Skeletal muscle tissue (tissue), 4 donors: ENCODE results near the gene PPP6R3. TPM values are rescaled to one million over a fixed set of nuclear protein-coding genes. Genes with fewer than 3 reads are reported as not detected.

Experiments used
- H3K27ac ChIP-seq: one replicate; pipeline ENCODE4 v1.7.0; 2013; ENCODE audit warnings: mild to moderate bottlenecking, low read depth, low read length, inconsistent platforms
- H3K27me3 ChIP-seq, 3 donors: one replicate each; pipeline ENCODE4 v1.7.0; 2013; ENCODE audit warnings: low read length in 3 of 3; ENCODE audit not compliant: control insufficient read depth in 3 of 3, insufficient read depth in 3 of 3
- H3K36me3 ChIP-seq, 3 donors: one replicate each; pipeline ENCODE4 v1.7.0; 2013; ENCODE audit warnings: low read length in 3 of 3; ENCODE audit not compliant: control insufficient read depth in 3 of 3, insufficient read depth in 3 of 3
- H3K4me1 ChIP-seq, 3 donors: one replicate each; pipeline ENCODE4 v1.7.0; 2013; ENCODE audit warnings: low read length in 3 of 3, mild to moderate bottlenecking in 3 of 3; ENCODE audit not compliant: control insufficient read depth in 3 of 3, insufficient read depth in 3 of 3
- H3K4me3 ChIP-seq, 3 donors: one replicate each; pipeline ENCODE4 v1.7.0; 2013; ENCODE audit warnings: low read length in 3 of 3
- H3K9ac ChIP-seq, 3 donors: one replicate each; pipeline ENCODE4 v1.7.0; 2013; ENCODE audit warnings: low read length in 3 of 3, mild to moderate bottlenecking in 3 of 3, moderate library complexity in 2 of 3, low read depth in 1 of 3
- H3K9me3 ChIP-seq, 3 donors: one replicate each; pipeline ENCODE4 v1.7.0; 2013; ENCODE audit warnings: low read length in 3 of 3; ENCODE audit not compliant: control insufficient read depth in 3 of 3
- total RNA-seq: library from RNA; depleted of rRNA; stranded (reverse); fragments of >200 nt; gene quantifications from one replicate; pipeline ENCODE4 v1.2.3, GENCODE V29; 2014
- donor health status: Osteomylitis.

The PPP6R3 gene
- total RNA-seq, 1 donor from 2014 or later = 103 TPM

- Histone ChIP-seq H3K27ac (no peak overlapping the region), H3K4me3 (no peak overlapping the region), H3K27me3 (no peaks in the 10 kb centered on the region), H3K36me3 (peaks cover 5 to 18% (median 10%) of the 10 kb centered on the region in 3 donors), H3K9ac (no peak overlapping the region), H3K4me1 (peaks cover under 1 to 13% (median 10%) of the 10 kb centered on the region in 3 donors), H3K9me3 (no peaks in the 10 kb centered on the region)
Observed at GRCh38 chr11:68518191-68518590, 57.6 kb downstream of the PPP6R3 start.

DNA sequence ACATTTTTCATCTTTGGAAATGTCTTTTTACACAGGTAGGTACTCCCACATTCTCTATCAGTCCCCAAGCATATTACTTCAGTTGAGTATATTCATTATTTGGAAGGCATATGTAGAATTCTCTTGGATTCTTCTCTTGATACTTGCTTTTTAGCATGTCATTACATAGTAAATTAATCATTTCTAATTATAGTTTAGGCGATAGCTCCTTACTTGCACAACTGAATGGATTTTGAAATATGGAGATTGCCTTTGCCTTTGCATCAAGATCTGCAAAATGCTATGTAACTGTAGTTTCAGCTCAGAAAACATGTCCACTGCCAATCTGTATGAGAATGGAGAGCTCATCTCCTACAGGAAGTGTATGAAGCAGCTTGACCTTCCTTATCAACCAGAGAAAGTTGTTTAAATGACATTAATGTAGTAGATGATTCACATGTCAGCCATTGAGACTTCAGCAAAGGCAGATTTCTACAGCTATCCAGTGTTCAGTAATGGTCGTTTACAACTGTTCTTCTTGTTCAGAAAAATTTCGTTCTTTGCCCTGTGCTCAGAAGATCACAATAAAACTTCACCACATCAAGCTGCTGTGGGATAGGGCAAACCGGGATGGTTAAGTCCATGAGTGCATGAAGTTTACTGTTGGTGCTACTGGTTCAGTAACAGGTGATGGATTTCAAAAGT is 61.6 kb downstream of the PPP6R3 start:
- H3K9me3 ChIP-seq = no peaks in the 10 kb centered on the region
- H3K4me1 ChIP-seq = peaks cover 14 to 30% (median 17%) of the 10 kb centered on the region in 3 donors
- no peak overlapping the region for H3K9ac ChIP-seq
- H3K27ac ChIP-seq = no peak overlapping the region
- H3K4me3 ChIP-seq = no peak overlapping the region
- H3K27me3 ChIP-seq = no peaks in the 10 kb centered on the region
- H3K36me3 ChIP-seq = peaks cover 7 to 36% (median 24%) of the 10 kb centered on the region in 3 donors

DNA sequence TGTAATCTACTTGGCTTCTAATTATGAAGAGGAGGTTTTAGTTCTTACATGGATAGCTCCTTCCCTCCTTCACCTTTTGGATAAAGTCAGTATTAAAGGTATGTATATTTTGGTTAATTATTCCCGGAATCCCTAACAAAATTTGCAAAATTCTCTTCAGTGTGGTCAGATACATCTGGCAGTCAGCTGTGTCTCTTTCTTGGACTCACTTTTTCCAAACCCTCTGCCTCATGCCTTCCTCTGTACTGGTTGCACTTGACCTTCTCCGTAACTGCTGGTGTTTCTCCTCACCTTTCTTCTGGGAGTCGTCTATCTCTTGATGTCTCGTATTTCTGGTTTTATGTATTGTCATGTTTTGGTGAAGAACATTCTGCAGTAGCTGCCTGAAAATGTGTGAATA is 62.5 kb downstream of the PPP6R3 start:
- peaks cover 17 to 39% (median 18%) of the 10 kb centered on the region in 3 donors for H3K4me1 ChIP-seq
- no peak overlapping the region for H3K27ac ChIP-seq
- H3K9me3 ChIP-seq = no peaks in the 10 kb centered on the region
- H3K36me3 ChIP-seq = peaks cover 10 to 44% (median 27%) of the 10 kb centered on the region in 3 donors
- no peak overlapping the region for H3K9ac ChIP-seq
- no peak overlapping the region for H3K4me3 ChIP-seq
- H3K27me3 ChIP-seq = no peaks in the 10 kb centered on the region

DNA sequence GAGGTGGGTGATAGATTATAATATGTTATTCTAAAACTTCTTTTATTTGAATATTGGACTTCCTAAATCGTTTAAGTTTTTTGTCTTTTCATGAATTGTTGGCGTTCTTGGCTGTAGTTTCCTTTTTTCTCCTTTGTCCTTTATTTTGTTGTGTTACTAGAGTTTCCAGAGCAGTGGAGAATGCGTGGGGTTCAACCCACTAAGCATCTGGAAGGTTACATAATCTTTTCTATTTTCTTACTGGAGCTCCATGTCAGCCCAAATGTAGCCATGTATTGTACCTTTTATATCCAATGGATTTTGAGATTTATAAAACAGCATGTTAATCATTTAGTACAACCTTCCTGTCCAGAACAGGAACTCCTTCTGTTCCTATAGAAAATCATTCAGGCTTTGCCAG is 63.2 kb downstream of the PPP6R3 start:
- H3K27me3 ChIP-seq = no peaks in the 10 kb centered on the region
- no peak overlapping the region for H3K9ac ChIP-seq
- peaks cover 22 to 43% (median 23%) of the 10 kb centered on the region in 3 donors for H3K4me1 ChIP-seq
- no peak overlapping the region for H3K4me3 ChIP-seq
- H3K9me3 ChIP-seq = no peaks in the 10 kb centered on the region
- H3K27ac ChIP-seq = peak overlapping the region; percentile 28
- peaks cover 10 to 44% (median 27%) of the 10 kb centered on the region in 3 donors for H3K36me3 ChIP-seq

- H3K27ac ChIP-seq = peak overlapping the region; percentile 28
- no peak overlapping the region for H3K9ac ChIP-seq
- H3K27me3 ChIP-seq = no peaks in the 10 kb centered on the region
- peaks cover 10 to 44% (median 27%) of the 10 kb centered on the region in 3 donors for H3K36me3 ChIP-seq
- no peak overlapping the region for H3K4me3 ChIP-seq
- H3K4me1 ChIP-seq = peaks cover 26 to 45% (median 27%) of the 10 kb centered on the region in 3 donors
- H3K9me3 ChIP-seq = no peaks in the 10 kb centered on the region
Observed at GRCh38 chr11:68524213-68524612, 63.7 kb downstream of the PPP6R3 start.

DNA sequence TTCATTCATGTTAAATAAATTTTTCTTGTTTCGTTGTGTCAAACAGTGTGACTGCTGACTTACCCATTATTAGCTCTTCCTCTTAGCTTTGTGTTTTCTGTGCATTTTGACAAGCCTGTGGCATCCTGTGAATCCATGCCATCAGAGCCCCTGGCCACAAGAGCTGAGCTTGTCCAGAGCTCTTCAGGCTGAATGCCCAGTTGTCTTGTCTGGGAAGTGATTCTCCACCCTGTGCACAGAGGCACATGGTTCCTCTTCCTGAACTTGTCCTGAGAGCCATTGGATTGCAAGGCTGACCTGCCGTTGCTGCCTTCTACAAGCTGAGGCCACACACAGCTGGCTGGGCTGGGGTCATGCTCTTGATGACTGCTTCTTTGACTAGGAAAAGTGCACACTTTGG is 64.1 kb downstream of the PPP6R3 start:
- Histone ChIP-seq H3K36me3 (peaks cover 10 to 45% (median 23%) of the 10 kb centered on the region in 3 donors), H3K4me1 (peaks cover 27 to 45% (median 28%) of the 10 kb centered on the region in 3 donors)

DNA sequence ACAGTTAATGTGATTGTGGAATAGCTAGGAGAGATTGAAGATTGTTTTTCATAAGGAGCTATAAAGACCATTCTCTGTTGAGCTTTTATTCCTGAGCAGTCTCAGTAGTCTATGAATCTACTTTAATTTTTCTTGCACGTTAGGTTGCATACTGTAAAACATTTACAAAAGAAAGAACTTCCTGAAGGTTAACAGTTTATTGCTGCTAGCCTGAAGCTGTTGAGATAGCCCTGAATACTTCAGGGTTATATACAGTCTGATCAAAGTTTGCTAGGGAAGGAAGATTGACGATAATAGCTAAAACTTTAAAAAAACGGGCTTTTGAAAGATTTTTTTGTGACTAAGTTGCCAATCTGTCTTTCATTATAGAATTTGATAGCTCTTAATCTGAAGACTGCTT is 64.8 kb downstream of the PPP6R3 start:
- peaks cover 9 to 43% (median 21%) of the 10 kb centered on the region in 3 donors for H3K36me3 ChIP-seq

More for the DNA sequence above, 64.1 kb downstream of the PPP6R3 start:
- Histone ChIP-seq H3K9me3 (no peaks in the 10 kb centered on the region), H3K27me3 (no peaks in the 10 kb centered on the region), H3K27ac (peak overlapping the region; percentile 28), H3K4me3 (no peak overlapping the region), H3K9ac (no peak overlapping the region)

DNA sequence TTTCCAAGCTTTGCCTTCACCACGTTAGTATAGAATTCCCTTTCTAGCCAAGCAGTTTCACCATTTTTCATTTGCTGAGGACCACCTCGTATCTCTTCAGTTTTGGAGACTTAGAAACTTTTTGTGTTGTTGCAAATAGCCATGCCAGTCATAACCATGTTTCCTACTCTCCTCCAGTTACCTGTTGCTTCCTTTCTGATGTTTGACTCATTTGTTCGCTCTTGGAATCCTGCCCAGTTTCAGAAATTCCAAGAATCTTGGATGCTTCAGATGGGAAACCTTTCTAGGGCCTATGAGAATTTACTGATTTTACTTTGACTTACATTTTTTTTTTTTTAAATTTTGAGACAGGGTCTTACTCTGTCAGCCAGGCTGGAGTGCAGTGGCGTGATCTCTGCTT is 65.4 kb downstream of the PPP6R3 start:
- H3K4me3 ChIP-seq = no peak overlapping the region

More for the DNA sequence above, 64.8 kb downstream of the PPP6R3 start:
- Histone ChIP-seq H3K9me3 (no peaks in the 10 kb centered on the region), H3K27ac (no peak overlapping the region), H3K9ac (no peak overlapping the region), H3K27me3 (no peaks in the 10 kb centered on the region), H3K4me3 (no peak overlapping the region), H3K4me1 (peaks cover 27 to 48% (median 32%) of the 10 kb centered on the region in 3 donors)

DNA sequence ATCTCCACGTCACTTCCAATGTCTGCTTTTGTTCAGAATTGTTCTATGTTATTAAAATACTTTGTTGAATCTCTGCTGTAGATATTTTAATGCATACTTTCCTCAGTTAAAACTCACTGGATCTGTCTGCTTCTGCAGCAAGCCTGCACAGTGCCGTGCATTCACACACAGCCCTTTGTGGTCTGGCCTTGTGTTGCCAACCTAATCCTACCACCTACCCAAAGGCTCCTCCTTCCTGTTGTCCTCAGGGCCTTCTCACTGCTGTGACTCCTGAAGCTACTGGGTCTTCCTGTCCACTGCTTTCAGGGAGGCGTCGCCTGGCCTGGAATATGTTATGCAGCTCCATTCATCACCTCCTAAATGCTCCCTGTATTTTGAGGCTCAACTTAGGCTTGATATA is 67.0 kb downstream of the PPP6R3 start:
- no peaks in the 10 kb centered on the region for H3K9me3 ChIP-seq

More for the DNA sequence above, 65.4 kb downstream of the PPP6R3 start:
- H3K27me3 ChIP-seq = no peaks in the 10 kb centered on the region
- H3K36me3 ChIP-seq = peaks cover 5 to 39% (median 21%) of the 10 kb centered on the region in 3 donors
- H3K27ac ChIP-seq = no peak overlapping the region
- peaks cover 27 to 54% (median 37%) of the 10 kb centered on the region in 3 donors for H3K4me1 ChIP-seq
- no peaks in the 10 kb centered on the region for H3K9me3 ChIP-seq
- no peak overlapping the region for H3K9ac ChIP-seq

DNA sequence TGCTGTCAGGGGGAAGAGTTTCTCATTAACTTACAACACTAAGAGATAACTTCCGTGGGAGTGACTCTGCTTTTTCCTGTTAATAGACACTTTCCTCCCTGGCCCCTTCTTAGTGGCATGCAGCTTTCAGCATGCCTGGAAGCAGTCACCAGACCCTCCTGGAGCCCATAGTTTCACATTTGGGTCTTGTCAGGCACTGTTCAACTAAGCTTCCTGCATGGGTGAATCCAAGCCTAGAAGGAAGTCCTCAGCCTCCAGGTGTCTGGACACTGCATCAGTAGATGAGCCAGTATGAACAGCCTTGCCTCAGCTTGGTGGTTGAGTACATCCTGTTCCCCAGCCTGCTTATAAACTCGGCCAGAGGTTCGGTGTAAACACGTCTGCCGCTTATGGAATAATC is 68.1 kb downstream of the PPP6R3 start:
- H3K4me3 ChIP-seq = no peak overlapping the region
- peaks cover 41 to 63% (median 45%) of the 10 kb centered on the region in 3 donors for H3K4me1 ChIP-seq
- peaks cover 5 to 28% (median 17%) of the 10 kb centered on the region in 3 donors for H3K36me3 ChIP-seq
- H3K9me3 ChIP-seq = no peaks in the 10 kb centered on the region
- H3K27ac ChIP-seq = no peak overlapping the region
- H3K9ac ChIP-seq = no peak overlapping the region
- no peaks in the 10 kb centered on the region for H3K27me3 ChIP-seq

More for the DNA sequence above, 67.0 kb downstream of the PPP6R3 start:
- Histone ChIP-seq H3K4me1 (peaks cover 39 to 64% (median 45%) of the 10 kb centered on the region in 3 donors), H3K4me3 (no peak overlapping the region), H3K27ac (no peak overlapping the region), H3K36me3 (peaks cover 5 to 32% (median 17%) of the 10 kb centered on the region in 3 donors), H3K9ac (no peak overlapping the region), H3K27me3 (no peaks in the 10 kb centered on the region)
